ENCODE data around the gene FBXO5.
A peak's percentile ranks its signal among the peaks of the same experiment; 100 is the strongest.
"Not testable (repeated sequence)": the region's sequence is repeated elsewhere in the genome, so short reads cannot be mapped to it uniquely, and the experiment has no call there.

Gene FBXO5

GRCh38 chr6:152986978-152987377 is 4.1 kb upstream of the FBXO5 start:
- DNase-seq (ENCODE audit: low spot score) = no peak

GRCh38 chr6:152985300-152985699 is 2.5 kb upstream of the FBXO5 start:
- not testable (repeated sequence) for DNase-seq (ENCODE audit: low spot score)

- DNase-seq (ENCODE audit: low spot score) = no peak
These were observed 1.7 kb upstream of the FBXO5 start for GRCh38 chr6:152984513-152984872.

- DNase-seq (ENCODE audit: low spot score) = peak; percentile 82
These were observed 1.0 kb upstream of the FBXO5 start for GRCh38 chr6:152983637-152984512.

GRCh38 chr6:152981989-152982903 is 595 bp downstream of the FBXO5 start:
- no peak for DNase-seq (ENCODE audit: low spot score)

- DNase-seq (ENCODE audit: low spot score) = no peak
These were observed 1.6 kb downstream of the FBXO5 start for GRCh38 chr6:152981219-152981618.

- DNase-seq (ENCODE audit: low spot score) = no peak
These were observed 2.2 kb downstream of the FBXO5 start for GRCh38 chr6:152980656-152981055.

GRCh38 chr6:152979116-152979515 is 3.7 kb downstream of the FBXO5 start:
- no peak for DNase-seq (ENCODE audit: low spot score)

GRCh38 chr6:152978058-152978457 is 4.8 kb downstream of the FBXO5 start:
- no peak for DNase-seq (ENCODE audit: low spot score)

GRCh38 chr6:152977556-152977955 is 5.3 kb downstream of the FBXO5 start:
- no peak for DNase-seq (ENCODE audit: low spot score)

GRCh38 chr6:152976749-152977148 is 6.1 kb downstream of the FBXO5 start:
- DNase-seq (ENCODE audit: low spot score) = no peak

- DNase-seq (ENCODE audit: low spot score) = no peak
These were observed 7.5 kb downstream of the FBXO5 start for GRCh38 chr6:152975204-152975915.

- no peak for DNase-seq (ENCODE audit: low spot score)
These were observed 8.9 kb downstream of the FBXO5 start for GRCh38 chr6:152973916-152974315.

GRCh38 chr6:152969688-152970418 is 13.0 kb downstream of the FBXO5 start:
- no peak for DNase-seq (ENCODE audit: low spot score)

GRCh38 chr6:152966168-152966894 is 16.5 kb downstream of the FBXO5 start:
- DNase-seq (ENCODE audit: low spot score) = not testable (repeated sequence)

- DNase-seq (ENCODE audit: low spot score) = no peak
These were observed 23.5 kb downstream of the FBXO5 start for GRCh38 chr6:152959333-152959732.

- DNase-seq (ENCODE audit: low spot score) = no peak
These were observed 25.0 kb downstream of the FBXO5 start for GRCh38 chr6:152957796-152958195.

GRCh38 chr6:152954443-152954842 is 28.4 kb downstream of the FBXO5 start:
- no peak for DNase-seq (ENCODE audit: low spot score)

GRCh38 chr6:152952866-152953509 is 29.9 kb downstream of the FBXO5 start:
- DNase-seq (ENCODE audit: low spot score) = no peak

- DNase-seq (ENCODE audit: low spot score) = no peak
These were observed 30.8 kb downstream of the FBXO5 start for GRCh38 chr6:152952045-152952444.
